Measurements from ENCODE around the gene GASK1A. TPM values are rescaled to one million over a fixed set of nuclear protein-coding genes. Genes with fewer than 3 reads are reported as not detected.
"Not testable (repeated sequence)": the region's sequence is repeated elsewhere in the genome, so short reads cannot be mapped to it uniquely, and the experiment has no call there.

The GASK1A gene
- polyA plus RNA-seq, 1 donor, result 4.4 TPM

GRCh38 chr3:43061101-43061895 is 82.2 kb downstream of the GASK1A start:
- DNase-seq (ENCODE audit: low read depth), result no peak

- DNase-seq (ENCODE audit: low read depth), result no peak
Measured at GRCh38 chr3:43062040-43062563, 83.0 kb downstream of the GASK1A start.

- no peak for DNase-seq (ENCODE audit: low read depth)
Measured at GRCh38 chr3:43062564-43063040, 83.5 kb downstream of the GASK1A start.

- no peak for DNase-seq (ENCODE audit: low read depth)
Measured at GRCh38 chr3:43063114-43063513, 84.0 kb downstream of the GASK1A start.

GRCh38 chr3:43070670-43071069 is 91.6 kb downstream of the GASK1A start:
- DNase-seq (ENCODE audit: low read depth), result not testable (repeated sequence)

- no peak for DNase-seq (ENCODE audit: low read depth)
Measured at GRCh38 chr3:43071313-43071893, 92.3 kb downstream of the GASK1A start.

GRCh38 chr3:43072361-43072760 is 93.2 kb downstream of the GASK1A start:
- DNase-seq (ENCODE audit: low read depth), result no peak

GRCh38 chr3:43073116-43073835 is 94.2 kb downstream of the GASK1A start:
- DNase-seq (ENCODE audit: low read depth), result no peak

- DNase-seq (ENCODE audit: low read depth), result no peak
Measured at GRCh38 chr3:43073836-43074220, 94.7 kb downstream of the GASK1A start.

GRCh38 chr3:43074482-43074881 is 95.4 kb downstream of the GASK1A start:
- DNase-seq (ENCODE audit: low read depth), result no peak

- no peak for DNase-seq (ENCODE audit: low read depth)
Measured at GRCh38 chr3:43074901-43075689, 96.0 kb downstream of the GASK1A start.

GRCh38 chr3:43075904-43076661 is 97.0 kb downstream of the GASK1A start:
- DNase-seq (ENCODE audit: low read depth), result no peak

GRCh38 chr3:43076857-43077256 is 97.7 kb downstream of the GASK1A start:
- no peak for DNase-seq (ENCODE audit: low read depth)

GRCh38 chr3:43077261-43077660 is 98.2 kb downstream of the GASK1A start:
- DNase-seq (ENCODE audit: low read depth), result no peak

GRCh38 chr3:43077707-43078106 is 98.6 kb downstream of the GASK1A start:
- no peak for DNase-seq (ENCODE audit: low read depth)

- no peak for DNase-seq (ENCODE audit: low read depth)
Measured at GRCh38 chr3:43079536-43080332, 100.6 kb downstream of the GASK1A start.

- no peak for DNase-seq (ENCODE audit: low read depth)
Measured at GRCh38 chr3:43080726-43081568, 101.8 kb downstream of the GASK1A start.

GRCh38 chr3:43081796-43082195 is 102.7 kb downstream of the GASK1A start:
- no peak for DNase-seq (ENCODE audit: low read depth)

GRCh38 chr3:43082457-43082856 is 103.3 kb downstream of the GASK1A start:
- no peak for DNase-seq (ENCODE audit: low read depth)
